HEK293T (cell line): ENCODE data around the gene CD81.

Source experiments
- CTCF ChIA-PET: fragments of 350-600 bp; formaldehyde crosslinking; extraction: SDS; loops from one replicate; lab custom pipeline; 2021; ENCODE audit warnings: antibody characterized with exemption, inconsistent platforms; lab: Yijun Ruan, JAX
- POLR2A ChIA-PET: fragments of 350-600 bp; formaldehyde crosslinking; extraction: SDS; loops from one replicate; lab custom pipeline; 2020; ENCODE audit warnings: antibody characterized with exemption, inconsistent platforms; lab: Yijun Ruan, JAX
- DNase-seq: peaks from one replicate; pipeline ENCODE4 v3.0.0; 2012; ENCODE audit warnings: mixed read lengths; ENCODE audit errors: extremely low spot score
- ARNT ChIP-seq: fragments of 450-650 bp; IDR thresholded peaks from 2 replicates; pipeline ENCODE4 v1.6.1; 2017; ENCODE audit warnings: mild to moderate bottlenecking
- BHLHE40 ChIP-seq: fragments of 450-650 bp; IDR thresholded peaks from 2 replicates; pipeline ENCODE4 v1.6.1; 2016; ENCODE audit warnings: mild to moderate bottlenecking, moderate library complexity, borderline replicate concordance
- CTBP1 ChIP-seq: fragments of 450-650 bp; IDR thresholded peaks from 2 replicates; pipeline ENCODE4 v1.6.1; 2016; ENCODE audit warnings: borderline replicate concordance
- ELF4 ChIP-seq: fragments of 450-650 bp; IDR thresholded peaks from 2 replicates; pipeline ENCODE4 v1.6.1; 2017; ENCODE audit warnings: antibody characterized with exemption
- FOXA1 ChIP-seq: fragments of 450-650 bp; IDR thresholded peaks from 2 replicates; pipeline ENCODE4 v1.6.1; 2016; ENCODE audit warnings: mild to moderate bottlenecking
- FOXK2 ChIP-seq: fragments of 450-650 bp; IDR thresholded peaks from 2 replicates; pipeline ENCODE4 v1.6.1; 2016; ENCODE audit warnings: mild to moderate bottlenecking
- FOXM1 ChIP-seq: fragments of 450-650 bp; IDR thresholded peaks from 2 replicates; pipeline ENCODE4 v1.6.1; 2017; ENCODE audit warnings: mild to moderate bottlenecking, borderline replicate concordance
- HDGF ChIP-seq: fragments of 450-650 bp; IDR thresholded peaks from 2 replicates; pipeline ENCODE4 v1.6.1; 2017; ENCODE audit warnings: antibody characterized with exemption, borderline replicate concordance
- L3MBTL2 ChIP-seq: fragments of 450-650 bp; conservative IDR thresholded peaks from 2 replicates; pipeline ENCODE4 v1.6.1; 2016; ENCODE audit warnings: mild to moderate bottlenecking
- LEF1 ChIP-seq: fragments of 450-650 bp; IDR thresholded peaks from 2 replicates; pipeline ENCODE4 v1.6.1; 2017; ENCODE audit warnings: mild to moderate bottlenecking, borderline replicate concordance
- NFRKB ChIP-seq: fragments of 450-650 bp; IDR thresholded peaks from 2 replicates; pipeline ENCODE4 v1.6.1; 2016; ENCODE audit warnings: mild to moderate bottlenecking, moderate library complexity
- PKNOX1 ChIP-seq: fragments of 450-650 bp; IDR thresholded peaks from 2 replicates; pipeline ENCODE4 v1.6.1; 2016
- SP1 ChIP-seq: fragments of 450-650 bp; IDR thresholded peaks from 2 replicates; pipeline ENCODE4 v1.6.1; 2017
- SUZ12 ChIP-seq: fragments of 450-650 bp; IDR thresholded peaks from 2 replicates; pipeline ENCODE4 v1.6.1; 2016; ENCODE audit warnings: mild to moderate bottlenecking
- TARDBP ChIP-seq: fragments of 450-650 bp; IDR thresholded peaks from 2 replicates; pipeline ENCODE4 v1.6.1; 2016
- ZNF384 ChIP-seq: fragments of 450-650 bp; IDR thresholded peaks from 2 replicates; pipeline ENCODE4 v1.6.1; 2016

Gene CD81

GRCh38 chr11:2409611-2410468 lies 32.7 kb downstream of the CD81 start:
- ChIA-PET POLR2A (interaction anchor here (1.2 to 3.4 kb wide), 4 partner anchors 10 to 34 kb away, joined by 6 to 22 read pairs (median 12); partner anchors contain the start of genes CD81 and TSSC4), CTCF (interaction anchor here (0.7 to 2.8 kb wide), 3 partner anchors 10 to 770 kb away, joined by 3 to 29 read pairs (median 4); partner anchors contain the start of gene TSSC4)
- no peak for TF ChIP-seq L3MBTL2
- no peak for TF ChIP-seq PKNOX1
- no peak for TF ChIP-seq ZNF384
- TF ChIP-seq CTBP1 = no peak
- TF ChIP-seq FOXM1 = no peak
- no peak for TF ChIP-seq TARDBP
- no peak for TF ChIP-seq ARNT
- TF ChIP-seq SUZ12 = no peak
- TF ChIP-seq NFRKB = no peak
- no peak for TF ChIP-seq HDGF
- no peak for TF ChIP-seq FOXA1
- TF ChIP-seq LEF1 = no peak
- no peak for DNase-seq

- ChIA-PET CTCF (no interaction called here), POLR2A (interaction anchor here (0.8 to 3.4 kb wide), 3 partner anchors 9 to 33 kb away, joined by 6 to 18 read pairs (median 6); partner anchors contain the start of gene TSSC4)
- no peak for TF ChIP-seq TARDBP
- no peak for TF ChIP-seq PKNOX1
- TF ChIP-seq SP1 = no peak
- TF ChIP-seq ELF4 = no peak
- no peak for TF ChIP-seq SUZ12
- no peak for TF ChIP-seq ARNT
- TF ChIP-seq NFRKB = no peak
- TF ChIP-seq HDGF = no peak
- TF ChIP-seq FOXM1 = no peak
- DNase-seq = no peak
These were observed 33.5 kb downstream of the CD81 start for GRCh38 chr11:2410616-2411015.

GRCh38 chr11:2411446-2412305 lies 34.6 kb downstream of the CD81 start:
- CTCF ChIA-PET = no interaction called here
- no peak for DNase-seq
- TF ChIP-seq ZNF384 (no peak), CTBP1 (no peak), SP1 (no peak), TARDBP (no peak), LEF1 (no peak), NFRKB (no peak), ELF4 (no peak), FOXA1 (no peak), SUZ12 (no peak), FOXM1 (no peak), PKNOX1 (no peak), ARNT (no peak), L3MBTL2 (no peak), BHLHE40 (no peak), FOXK2 (no peak), HDGF (no peak)
- POLR2A ChIA-PET = no interaction called here

- POLR2A ChIA-PET = no interaction called here
- CTCF ChIA-PET = no interaction called here
- TF ChIP-seq ELF4 (no peak), FOXK2 (no peak), L3MBTL2 (no peak)
- DNase-seq = no peak
These were observed 35.2 kb downstream of the CD81 start for GRCh38 chr11:2412323-2412722.

- ChIA-PET POLR2A (interaction anchor here (1.1 kb wide), 1 partner anchor 9 kb away, joined by 3 read pairs; no protein-coding TSS in a partner anchor), CTCF (no interaction called here)
- TF ChIP-seq ZNF384 (no peak), ARNT (no peak), SUZ12 (no peak), FOXM1 (no peak), SP1 (no peak), FOXA1 (no peak), NFRKB (no peak), TARDBP (no peak), PKNOX1 (no peak), ELF4 (no peak), LEF1 (no peak), FOXK2 (no peak), HDGF (no peak), L3MBTL2 (no peak), BHLHE40 (no peak), CTBP1 (no peak)
- DNase-seq = no peak
These were observed 36.9 kb downstream of the CD81 start for GRCh38 chr11:2413742-2414579.
